Erythroblast (primary cell): Measurements from ENCODE around the gene DST.

ENCODE experiments used
- DNase-seq, 2 experiments: peaks; one replicate each; lab custom pipeline; 2025; lab: John Stamatoyannopoulos, UW
- GATA1 ChIP-seq: IDR thresholded peaks from 2 replicates; pipeline ENCODE4 v1.6.1; 2011; ENCODE audit warnings: low read depth, mild to moderate bottlenecking, control low read depth, low read length, moderate library complexity
- POLR2A ChIP-seq: IDR thresholded peaks from 2 replicates; pipeline ENCODE4 v1.6.1; 2011; ENCODE audit warnings: mild to moderate bottlenecking, low read length

The DST gene

GRCh38 chr6:56430629-56431600 lies 211.8 kb downstream of the DST start:
- no peak for DNase-seq
- TF ChIP-seq POLR2A = no peak

DNA sequence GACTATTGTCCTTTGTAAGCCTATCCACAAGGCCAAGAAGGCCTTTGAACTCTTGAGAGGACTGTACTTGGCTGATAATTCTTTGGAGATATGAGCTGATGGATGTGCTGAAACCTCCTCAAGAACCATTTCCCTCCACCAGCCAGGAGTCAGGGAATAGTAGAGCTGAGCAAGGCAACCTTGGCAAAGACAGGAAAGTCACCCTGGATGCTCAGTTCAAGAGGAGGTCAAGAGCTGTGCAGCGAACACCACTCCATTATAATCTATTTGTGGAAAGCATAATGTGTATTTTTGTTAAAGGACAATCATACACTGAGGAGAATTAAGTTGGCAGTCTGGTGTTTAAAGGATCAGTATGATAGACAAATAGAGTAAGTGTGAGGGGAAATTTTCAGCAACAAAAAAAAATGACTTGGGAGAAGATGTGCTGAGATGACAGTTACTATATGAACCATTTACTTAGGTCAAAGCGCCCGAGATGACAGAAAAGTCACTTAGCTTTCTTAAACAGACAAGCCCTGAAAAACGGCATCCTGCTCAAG lies 218.1 kb downstream of the DST start:
- no peak for DNase-seq
- TF ChIP-seq POLR2A (no peak), GATA1 (no peak)

- DNase-seq = no peak
- TF ChIP-seq POLR2A (no peak), GATA1 (no peak)
These were observed 218.6 kb downstream of the DST start for GRCh38 chr6:56424064-56424463.

DNA sequence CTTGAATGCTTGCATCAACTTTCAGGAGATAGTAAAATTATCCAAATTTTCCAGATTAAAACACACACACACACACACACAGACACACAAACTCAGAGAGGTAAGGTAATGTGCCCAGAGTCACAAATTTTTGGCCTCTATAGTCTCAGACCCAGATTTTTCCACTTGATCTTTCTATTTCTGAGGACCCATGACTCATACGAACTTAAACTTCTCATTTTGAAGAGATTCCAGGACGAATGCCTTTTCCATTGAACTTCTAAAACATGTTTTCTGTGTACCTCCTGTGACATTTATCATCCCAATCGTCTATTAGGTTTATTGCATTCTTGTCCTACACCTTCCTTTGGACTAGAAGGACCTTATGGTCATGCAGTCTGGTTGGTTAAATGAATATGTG lies 222.4 kb downstream of the DST start:
- DNase-seq = no peak
- no peak for TF ChIP-seq POLR2A
- no peak for TF ChIP-seq GATA1

GRCh38 chr6:56419191-56419590 lies 223.5 kb downstream of the DST start:
- DNase-seq = no peak
- no peak for TF ChIP-seq GATA1

DNA sequence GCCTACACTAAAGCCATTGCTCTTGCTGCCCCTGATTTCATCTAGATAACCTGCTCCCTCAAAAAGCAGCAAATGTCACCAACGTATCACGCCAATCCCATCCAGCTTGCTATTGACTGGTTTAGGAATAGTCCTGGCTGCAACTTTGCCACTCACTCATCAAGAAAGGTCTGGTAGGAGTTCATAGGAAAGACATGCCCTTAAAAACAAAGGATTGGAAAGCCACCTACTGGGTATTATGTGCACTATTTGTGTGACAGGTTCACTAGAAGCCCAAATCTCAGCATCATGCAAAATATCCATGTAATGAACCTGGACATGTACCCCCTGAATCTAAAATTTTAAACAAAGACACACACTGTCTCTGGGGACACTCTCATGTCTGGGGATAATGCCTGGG lies 224.9 kb downstream of the DST start:
- DNase-seq = no peak
- TF ChIP-seq GATA1 (no peak), POLR2A (no peak)

GRCh38 chr6:56416247-56416646 lies 226.4 kb downstream of the DST start:
- TF ChIP-seq POLR2A (no peak), GATA1 (no peak)
- DNase-seq = no peak

DNA sequence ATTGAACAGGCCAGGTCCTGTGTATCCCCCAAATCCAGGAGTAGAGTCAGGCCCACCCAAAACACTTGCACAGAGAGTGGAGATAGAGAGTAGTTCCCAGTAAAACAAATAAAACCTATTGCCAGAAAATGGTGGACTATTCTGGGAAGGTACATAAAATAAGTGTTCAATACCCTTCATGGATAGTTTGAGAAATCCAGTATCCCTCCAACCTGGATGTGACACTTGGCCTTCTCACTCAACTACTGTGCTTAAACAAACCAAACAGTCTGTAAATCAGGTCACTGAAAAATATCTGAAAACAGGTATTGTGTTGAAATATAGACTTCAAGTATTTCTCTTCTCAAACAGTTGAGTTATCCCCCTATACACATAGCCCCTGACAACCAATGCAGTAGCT lies 233.7 kb downstream of the DST start:
- no peak for DNase-seq
- TF ChIP-seq POLR2A = no peak
- no peak for TF ChIP-seq GATA1
